A549 treated with CORT108297 at 1 μM for 4 hours (cell line): ENCODE results near the gene UNC13B. TPM values are rescaled to one million over a fixed set of nuclear protein-coding genes. Genes with fewer than 3 reads are reported as not detected.

Experiments
- total RNA-seq: library from RNA; stranded (reverse); fragments of 200-300 nt; extraction: Qiagen RNA extraction; gene quantifications from 5 replicates; pipeline ENCODE4 v1.2.3, GENCODE V29; 2022

The UNC13B gene
- total RNA-seq = 8.4 to 10.0 TPM (median 9.6 TPM) in 5 replicates

DNA sequence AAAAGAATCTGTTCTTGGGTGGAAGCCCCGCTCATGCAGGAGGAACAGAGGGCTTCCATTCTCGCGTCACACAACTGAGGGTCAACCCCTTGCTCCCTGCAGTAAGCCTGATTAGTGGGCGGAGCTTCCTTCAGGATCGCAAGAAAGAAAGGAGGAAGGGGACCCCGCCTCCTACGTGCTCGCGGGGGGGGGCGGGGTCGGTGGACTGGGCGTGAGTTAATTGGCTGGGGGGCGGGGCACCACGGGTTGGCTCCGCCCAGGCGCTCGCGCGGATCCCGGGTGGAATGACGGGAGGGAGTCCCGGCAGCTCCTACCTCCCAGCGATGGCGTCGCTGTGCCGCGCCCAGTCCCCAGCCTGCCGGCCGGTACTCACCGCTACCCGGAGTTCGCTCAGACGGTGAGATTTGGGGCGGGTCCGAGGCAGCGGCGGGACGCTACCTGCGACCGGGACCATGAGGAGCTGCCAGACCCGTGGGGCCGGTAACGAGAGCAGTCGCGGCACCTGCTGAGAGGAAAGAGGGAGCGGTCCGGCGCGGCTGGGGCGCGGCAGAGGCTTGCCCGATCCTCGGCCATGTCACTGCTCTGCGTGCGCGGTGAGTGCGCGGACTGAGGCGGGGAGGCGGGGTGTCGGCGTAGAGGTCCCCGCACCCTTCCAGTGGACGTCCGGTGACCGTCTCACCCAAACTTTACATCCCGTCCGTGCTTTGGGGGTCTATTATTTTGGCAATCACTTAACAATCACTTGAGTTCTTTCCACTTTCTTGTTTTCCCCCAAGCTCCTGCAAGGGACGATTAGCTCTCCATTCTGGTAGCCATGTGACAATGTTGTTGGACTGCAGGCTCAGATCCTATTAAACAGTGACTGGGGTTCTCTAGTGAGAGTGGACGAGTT, at the start of gene UNC13B:
UNC13B (plus strand) TSS at position 297 of the 892 bp plus-strand sequence; CDS start at position 572, 275 bp downstream.

DNA sequence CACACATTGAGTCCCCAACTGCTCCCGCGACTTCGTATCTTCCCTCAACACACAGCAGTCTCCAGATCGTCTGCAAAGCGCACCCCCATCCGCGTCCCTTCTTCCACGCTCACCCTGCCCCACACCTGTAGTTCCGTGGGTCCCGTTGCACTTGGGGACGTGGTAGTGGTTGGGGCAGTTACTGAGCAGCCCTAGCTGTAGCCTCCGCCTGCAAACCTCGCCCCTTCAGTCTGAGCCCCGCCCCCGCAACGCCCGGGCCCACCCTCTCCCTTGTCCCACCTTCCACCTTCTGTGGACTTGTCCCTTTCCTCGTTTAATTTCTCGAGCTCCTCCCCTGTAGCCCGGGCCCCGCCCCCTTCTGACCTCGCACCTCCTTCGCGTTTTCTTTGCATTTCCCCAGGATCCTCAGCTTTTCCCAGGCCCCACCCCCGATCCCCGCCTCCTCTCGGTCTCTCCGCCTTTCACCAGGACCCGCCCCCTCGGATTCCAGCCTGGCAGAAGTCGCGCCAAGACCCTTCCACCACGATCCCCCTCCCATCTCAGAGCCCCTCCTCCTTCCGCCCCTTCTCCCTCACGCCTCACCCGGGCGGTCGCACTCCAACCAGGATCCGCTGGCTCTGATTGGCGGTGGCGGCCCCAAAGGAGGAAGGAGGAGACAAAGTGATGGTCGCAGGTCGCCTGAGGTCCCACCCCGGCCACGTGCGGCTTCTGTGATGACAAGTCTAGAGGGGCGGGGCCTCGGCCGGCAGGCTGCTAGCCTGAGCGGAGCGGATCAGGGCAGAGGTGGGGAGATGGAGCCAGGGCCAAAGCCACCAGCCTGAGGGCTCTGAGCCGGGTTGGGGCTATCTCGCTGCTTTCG, 45.9 kb upstream of the UNC13B start, which contains the start of gene ATOSB:
ATOSB (minus strand) TSS at position 183 of the 859 bp plus-strand sequence. CDS start 7,588 bp downstream, outside the sequence.

Other genes with a start within 250 kb of the UNC13B start
- gene PHF24, start 203.7 kb upstream of the UNC13B start, total RNA-seq = 0.03 to 0.18 TPM (median 0.10 TPM) in 5 replicates
- 4.2 to 5.9 TPM (median 5.5 TPM) in 5 replicates for gene DNAJB5, start 172.3 kb upstream of the UNC13B start, total RNA-seq
- 267 to 294 TPM (median 284 TPM) in 5 replicates for gene VCP, start 89.4 kb upstream of the UNC13B start, total RNA-seq
- gene FANCG, start 82.1 kb upstream of the UNC13B start, total RNA-seq = 35.1 to 60.9 TPM (median 55.3 TPM) in 5 replicates
- 39.0 to 52.3 TPM (median 51.8 TPM) in 5 replicates for gene PIGO, start 65.4 kb upstream of the UNC13B start, total RNA-seq
- gene STOML2, start 58.9 kb upstream of the UNC13B start, total RNA-seq = 211 to 268 TPM (median 252 TPM) in 5 replicates
- gene ATOSB, start 46.1 kb upstream of the UNC13B start, total RNA-seq = 7.3 to 12.4 TPM (median 10.5 TPM) in 5 replicates